Breast epithelium (tissue), 4 donors: Measurements from ENCODE around the gene ARHGEF7. TPM values are rescaled to one million over a fixed set of nuclear protein-coding genes. Genes with fewer than 3 reads are reported as not detected.

Source experiments
- DNase-seq, 2 donors: peaks; one replicate each; pipeline ENCODE4 v3.0.0-alpha.2; 2019; ENCODE audit warnings: low spot score in 2 of 2
- H3K27ac ChIP-seq, 2 donors: fragments of 200-600 bp; sonication (generic) in 1 of 2; one replicate each; pipeline ENCODE4 v1.5.1; 2016 to 2019; ENCODE audit warnings: mild to moderate bottlenecking in 1 of 2
- H3K27me3 ChIP-seq, 2 donors: fragments of 200-600 bp; sonication (generic) in 1 of 2; one replicate each; pipeline versions ENCODE4 v1.5.1 to v1.6.0; 2017 to 2019; ENCODE audit warnings: control low read depth in 1 of 2, mild to moderate bottlenecking in 1 of 2
- H3K36me3 ChIP-seq: fragments of 200-600 bp; one replicate; pipeline ENCODE4 v1.5.1; 2019
- H3K4me1 ChIP-seq, 2 donors: fragments of 200-600 bp; sonication (generic); one replicate each; pipeline ENCODE4 v1.5.1; 2016 to 2019; ENCODE audit warnings: control low read depth in 1 of 2
- H3K4me3 ChIP-seq, 3 donors: fragments of 200-600 bp; sonication (generic); 1 replicate in 2 of 3; 2 replicates in 1 of 3; pipeline ENCODE4 v1.5.1; 2016 to 2019; ENCODE audit warnings: mild to moderate bottlenecking in 3 of 3, moderate library complexity in 2 of 3
- H3K9me3 ChIP-seq, 2 donors: fragments of 200-600 bp; sonication (generic) in 1 of 2; one replicate each; pipeline ENCODE4 v1.5.1; 2016 to 2019; ENCODE audit warnings: control low read depth in 1 of 2
- POLR2A ChIP-seq: fragments of 450-650 bp; IDR thresholded peaks from one replicate; pipeline ENCODE4 v1.6.1; 2016; ENCODE audit warnings: antibody characterized with exemption, mild to moderate bottlenecking, moderate library complexity
- POLR2AphosphoS5 ChIP-seq, 3 donors: sonication (generic); formaldehyde crosslinking; IDR thresholded peaks; one replicate each; pipeline ENCODE4 v1.6.1; 2017; ENCODE audit warnings: antibody characterized with exemption in 3 of 3
- intact Hi-C: fragments of 100-400 bp; cut with DNase I; formaldehyde crosslinking; loops from one replicate; pipeline ENCODE4 v1.15.1; 2023; ENCODE audit warnings: low total_unique reads
- total RNA-seq, 3 donors: library from RNA; depleted of rRNA; stranded (reverse); fragments of >200 nt; gene quantifications; one replicate each; pipeline ENCODE4 v1.1.0, GENCODE V29; 2016
- TF ChIP-seq, protein P1 (sequence below), 3 donors: fragments of 450-650 bp; IDR thresholded peaks; one replicate each; pipeline ENCODE4 v1.5.1; 2016 to 2017; ENCODE audit warnings: antibody characterized with exemption in 3 of 3, mild to moderate bottlenecking in 3 of 3, moderate library complexity in 3 of 3

ARHGEF7 gene
- total RNA-seq, 3 donors from 2014 or later, result 79.6 to 92.0 (median 85.5) TPM

DNA sequence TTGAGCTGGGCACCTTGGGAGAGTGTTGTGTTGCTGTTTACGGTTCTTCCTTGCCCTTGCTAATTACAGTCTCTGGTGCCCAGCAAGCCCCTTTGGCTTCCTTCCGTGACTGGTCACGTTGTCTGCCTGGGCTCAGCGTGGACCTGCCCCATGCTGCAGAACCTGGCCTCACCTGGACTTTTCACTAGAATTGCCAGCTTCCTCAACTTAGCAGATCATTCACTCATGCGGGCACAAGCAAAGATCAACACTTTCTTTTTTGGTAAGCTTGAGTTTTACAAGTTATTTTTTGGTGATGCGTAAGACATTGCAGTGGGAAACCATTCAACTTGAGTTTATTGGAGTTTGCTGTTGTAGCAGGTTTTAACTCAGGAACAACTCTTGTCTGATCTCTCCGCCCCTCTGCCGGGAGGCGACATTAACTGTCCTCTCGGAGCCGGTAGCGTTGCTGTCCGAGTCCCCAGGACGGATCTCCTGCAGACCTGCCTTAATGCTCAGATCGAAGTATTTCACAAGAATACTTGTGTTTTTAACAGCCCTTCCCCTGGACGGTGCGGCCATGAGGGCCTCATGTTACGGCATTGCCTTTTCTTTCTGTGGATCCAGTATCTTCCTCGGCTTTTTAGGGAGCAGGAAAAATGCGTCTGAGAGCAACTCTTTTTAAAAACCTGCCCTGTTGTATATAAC is 189.6 kb downstream of the ARHGEF7 start:
- intact Hi-C loops, result no loop called here

DNA sequence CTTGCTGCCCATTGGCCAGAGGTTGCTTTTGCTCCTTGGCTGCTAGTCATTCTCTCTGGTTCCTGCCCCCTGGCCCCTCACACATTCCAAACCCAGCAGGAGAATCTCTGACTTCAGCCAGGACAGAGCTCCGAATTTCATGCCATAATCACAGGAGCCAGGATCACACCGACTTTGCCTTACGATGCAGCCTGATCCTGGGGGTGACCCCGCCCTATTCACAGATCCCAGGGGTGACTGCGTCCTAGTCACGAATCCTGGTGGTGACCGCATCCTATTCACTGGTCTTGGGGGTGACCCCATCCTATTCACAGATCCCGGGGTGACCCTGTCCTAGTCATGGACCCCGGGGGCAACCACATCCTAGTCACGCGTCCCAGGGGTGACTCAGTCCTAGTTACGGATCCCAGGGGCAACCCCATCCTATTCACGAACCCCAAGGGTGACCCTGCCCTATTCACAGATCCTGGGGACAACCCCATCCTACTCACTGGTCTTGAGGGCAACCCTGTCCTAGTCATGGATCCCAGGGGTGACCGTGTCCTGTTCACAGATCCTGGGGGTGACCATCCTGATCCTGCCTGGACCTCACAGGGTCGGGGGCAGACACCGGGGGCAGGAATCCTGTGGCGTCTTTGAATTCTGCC is 198.0 kb downstream of the ARHGEF7 start:
- intact Hi-C loops, result no loop called here
- H3K9me3 ChIP-seq, result peaks cover 16 to 19% of the 10 kb centered on the region in 2 donors
- no peak overlapping the region for H3K4me3 ChIP-seq
- no peaks in the 10 kb centered on the region for H3K27me3 ChIP-seq
- no peaks in the 10 kb centered on the region for H3K4me1 ChIP-seq
- no peak for DNase-seq
- H3K27ac ChIP-seq, result no peak overlapping the region
- no peaks in the 10 kb centered on the region for H3K36me3 ChIP-seq
- TF ChIP-seq POLR2A (no peak), POLR2AphosphoS5 (IDR thresholded peaks at IDR 0.05) (no peak)
- TF ChIP-seq, protein P1, sequence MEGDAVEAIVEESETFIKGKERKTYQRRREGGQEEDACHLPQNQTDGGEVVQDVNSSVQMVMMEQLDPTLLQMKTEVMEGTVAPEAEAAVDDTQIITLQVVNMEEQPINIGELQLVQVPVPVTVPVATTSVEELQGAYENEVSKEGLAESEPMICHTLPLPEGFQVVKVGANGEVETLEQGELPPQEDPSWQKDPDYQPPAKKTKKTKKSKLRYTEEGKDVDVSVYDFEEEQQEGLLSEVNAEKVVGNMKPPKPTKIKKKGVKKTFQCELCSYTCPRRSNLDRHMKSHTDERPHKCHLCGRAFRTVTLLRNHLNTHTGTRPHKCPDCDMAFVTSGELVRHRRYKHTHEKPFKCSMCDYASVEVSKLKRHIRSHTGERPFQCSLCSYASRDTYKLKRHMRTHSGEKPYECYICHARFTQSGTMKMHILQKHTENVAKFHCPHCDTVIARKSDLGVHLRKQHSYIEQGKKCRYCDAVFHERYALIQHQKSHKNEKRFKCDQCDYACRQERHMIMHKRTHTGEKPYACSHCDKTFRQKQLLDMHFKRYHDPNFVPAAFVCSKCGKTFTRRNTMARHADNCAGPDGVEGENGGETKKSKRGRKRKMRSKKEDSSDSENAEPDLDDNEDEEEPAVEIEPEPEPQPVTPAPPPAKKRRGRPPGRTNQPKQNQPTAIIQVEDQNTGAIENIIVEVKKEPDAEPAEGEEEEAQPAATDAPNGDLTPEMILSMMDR (IDR thresholded peaks at IDR 0.05), result no peak

More for the DNA sequence above, 189.6 kb downstream of the ARHGEF7 start:
- no peaks in the 10 kb centered on the region for H3K27me3 ChIP-seq
- no peaks in the 10 kb centered on the region for H3K4me1 ChIP-seq
- no peak overlapping the region for H3K4me3 ChIP-seq
- TF ChIP-seq, protein P1 (IDR thresholded peaks at IDR 0.05), result no peak
- TF ChIP-seq POLR2A (no peak), POLR2AphosphoS5 (IDR thresholded peaks at IDR 0.05) (no peak)
- H3K27ac ChIP-seq, result no peak overlapping the region
- DNase-seq, result no peak
- peaks cover 11% of the 10 kb centered on the region for H3K36me3 ChIP-seq
- H3K9me3 ChIP-seq, result no peaks in the 10 kb centered on the region

DNA sequence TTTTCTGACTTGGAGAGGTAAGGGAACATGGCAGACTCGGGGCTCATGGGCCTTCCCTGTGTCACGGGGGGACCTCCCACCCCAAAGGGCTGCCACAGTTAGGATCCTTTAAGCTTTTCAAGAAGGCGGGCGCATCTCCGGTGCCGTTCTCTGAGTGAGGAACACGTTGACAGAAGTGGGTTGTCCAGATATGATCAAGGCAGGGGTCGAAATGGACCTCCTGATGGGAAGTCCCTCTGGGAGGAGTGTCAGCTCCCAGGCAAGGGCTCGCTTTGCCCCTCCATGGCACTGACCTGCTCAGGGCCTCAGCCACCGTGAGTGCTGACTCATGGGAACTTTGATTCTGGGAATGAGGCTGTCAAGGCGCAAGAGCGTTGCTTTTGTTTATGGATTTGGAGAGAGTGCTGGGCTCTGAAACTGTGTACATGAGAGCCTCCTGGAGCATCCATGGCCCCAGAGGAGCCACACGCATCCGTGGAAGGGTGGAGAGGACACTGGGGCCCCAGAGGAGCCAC is 198.9 kb downstream of the ARHGEF7 start:
- no peaks in the 10 kb centered on the region for H3K36me3 ChIP-seq

DNA sequence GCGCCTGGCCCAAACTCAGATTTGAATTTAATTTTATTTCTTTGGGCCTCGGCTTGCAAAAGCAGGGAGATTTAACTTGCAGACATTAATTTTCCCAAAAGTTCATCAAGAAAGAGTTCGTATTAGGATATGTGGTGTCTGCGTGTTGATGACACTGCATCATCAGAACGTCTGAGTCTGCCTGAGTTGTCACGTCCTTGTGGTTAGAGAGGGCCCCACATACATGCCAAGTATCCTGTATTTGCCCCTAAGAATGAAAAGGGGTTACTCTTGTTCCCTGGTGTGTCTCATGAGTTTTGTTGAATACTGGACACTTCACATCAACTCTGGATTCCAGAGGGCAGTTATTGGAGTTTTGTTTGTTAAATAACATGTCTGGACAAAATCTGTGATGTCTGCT is 199.7 kb downstream of the ARHGEF7 start:
- no peak for DNase-seq
- H3K27me3 ChIP-seq, result no peaks in the 10 kb centered on the region
- intact Hi-C loops, result no loop called here
- H3K4me3 ChIP-seq, result no peak overlapping the region
- no peaks in the 10 kb centered on the region for H3K4me1 ChIP-seq
- H3K27ac ChIP-seq, result no peak overlapping the region
- TF ChIP-seq POLR2A (no peak), POLR2AphosphoS5 (IDR thresholded peaks at IDR 0.05) (no peak)
- TF ChIP-seq, protein P1 (IDR thresholded peaks at IDR 0.05), result no peak
- H3K36me3 ChIP-seq, result no peaks in the 10 kb centered on the region
- peaks cover 16 to 19% of the 10 kb centered on the region in 2 donors for H3K9me3 ChIP-seq

More for the DNA sequence above, 198.9 kb downstream of the ARHGEF7 start:
- H3K4me3 ChIP-seq, result no peak overlapping the region
- TF ChIP-seq POLR2A, result no peak
- TF ChIP-seq, protein P1 (IDR thresholded peaks at IDR 0.05), result no peak
- no peak for TF ChIP-seq POLR2AphosphoS5 (IDR thresholded peaks at IDR 0.05)
- H3K9me3 ChIP-seq, result peaks cover 16 to 19% of the 10 kb centered on the region in 2 donors
- intact Hi-C loops, result no loop called here
- H3K27me3 ChIP-seq, result no peaks in the 10 kb centered on the region
- no peak for DNase-seq
- H3K4me1 ChIP-seq, result no peaks in the 10 kb centered on the region
- H3K27ac ChIP-seq, result no peak overlapping the region
